Raji (cell line): ENCODE data around the gene PKHD1.

ENCODE experiments used
- POLR2A ChIP-seq: IDR thresholded peaks from 2 replicates; pipeline ENCODE4 v1.6.1; 2011; ENCODE audit warnings: low read depth, low read length, control low read depth; ENCODE audit not compliant: insufficient read depth

Gene PKHD1

DNA sequence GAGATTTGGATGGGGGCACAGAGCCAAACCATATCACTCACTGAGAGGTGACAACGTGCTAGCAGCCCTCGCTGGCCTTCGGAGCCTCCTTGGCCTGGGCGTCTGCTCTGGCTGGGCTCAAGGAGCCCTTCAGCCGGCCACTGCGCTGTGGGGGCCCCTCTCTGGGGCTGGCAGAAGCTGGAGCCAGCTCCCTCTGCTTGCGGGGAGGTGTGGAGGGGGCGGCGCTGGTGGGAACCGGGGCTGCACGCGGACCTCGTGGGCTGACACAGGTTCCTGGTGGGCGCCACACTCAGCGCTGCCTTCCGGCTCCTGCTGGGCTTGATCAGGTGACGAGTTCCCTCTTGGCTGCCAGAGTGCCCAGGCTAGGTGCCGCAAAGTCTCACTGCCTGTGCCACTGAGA, 489.2 kb downstream of the PKHD1 start:
- no peak for TF ChIP-seq POLR2A

GRCh38 chr6:51594981-51595380, 492.4 kb downstream of the PKHD1 start:
- TF ChIP-seq POLR2A: no peak

- TF ChIP-seq POLR2A: no peak
These were observed 502.1 kb downstream of the PKHD1 start for GRCh38 chr6:51585264-51585663.

DNA sequence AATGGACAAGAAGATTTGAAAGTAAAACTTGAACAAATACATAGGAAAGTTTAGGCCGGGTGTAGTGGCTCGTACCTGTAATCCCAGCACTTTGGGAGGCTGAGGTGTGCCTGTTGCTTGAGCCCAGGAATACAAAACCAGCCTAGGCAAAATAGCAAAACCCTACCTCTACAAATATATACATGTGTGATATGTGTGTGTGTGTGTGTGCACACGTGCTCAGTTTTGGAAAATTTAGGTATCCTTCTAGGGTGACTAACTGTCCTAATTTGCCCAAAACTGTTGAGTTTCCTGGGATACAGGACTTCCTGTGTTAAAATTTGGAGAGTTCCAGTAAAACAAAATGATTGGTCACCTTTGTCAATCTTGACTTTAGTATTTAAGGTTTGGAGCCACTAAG, 503.2 kb downstream of the PKHD1 start:
- no peak for TF ChIP-seq POLR2A

- TF ChIP-seq POLR2A: no peak
These were observed 508.4 kb downstream of the PKHD1 start for GRCh38 chr6:51578994-51579393.

DNA sequence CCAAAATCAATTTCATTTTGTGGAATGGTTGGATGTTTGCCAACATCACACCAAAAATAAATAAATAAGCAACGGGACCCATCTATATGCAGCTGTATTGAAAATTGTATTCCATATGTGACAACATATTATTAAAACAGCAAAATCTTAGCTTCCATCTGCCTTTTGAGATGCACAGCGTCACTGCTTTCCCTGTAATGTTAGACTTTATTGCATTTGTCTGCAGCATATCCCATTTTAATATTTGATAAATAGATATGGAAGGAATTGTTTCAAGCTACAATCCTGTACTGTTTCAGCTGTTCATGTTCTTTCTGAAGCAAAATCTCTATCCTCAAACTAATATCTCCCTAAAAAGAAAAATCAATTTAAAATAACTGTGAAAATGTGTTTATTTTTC, 509.1 kb downstream of the PKHD1 start:
- TF ChIP-seq POLR2A: no peak

DNA sequence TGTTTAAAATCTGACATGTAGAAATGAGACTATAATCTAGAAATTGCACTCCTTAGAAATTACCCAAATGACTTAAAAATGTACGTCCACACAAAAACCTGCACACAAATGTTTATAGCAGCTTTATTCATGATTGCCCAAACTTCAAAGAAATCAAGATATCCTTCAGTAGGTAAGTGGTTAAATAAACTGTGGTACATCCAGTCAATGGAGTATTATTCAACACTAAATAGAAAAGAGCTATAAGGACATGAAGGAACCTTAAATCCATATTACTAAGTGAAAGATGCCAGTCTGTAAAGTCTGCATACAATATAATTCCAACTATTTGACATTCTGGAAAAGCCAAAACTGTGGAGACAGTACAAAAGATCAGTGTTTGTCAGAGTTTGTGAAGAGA, 513.4 kb downstream of the PKHD1 start:
- no peak for TF ChIP-seq POLR2A

DNA sequence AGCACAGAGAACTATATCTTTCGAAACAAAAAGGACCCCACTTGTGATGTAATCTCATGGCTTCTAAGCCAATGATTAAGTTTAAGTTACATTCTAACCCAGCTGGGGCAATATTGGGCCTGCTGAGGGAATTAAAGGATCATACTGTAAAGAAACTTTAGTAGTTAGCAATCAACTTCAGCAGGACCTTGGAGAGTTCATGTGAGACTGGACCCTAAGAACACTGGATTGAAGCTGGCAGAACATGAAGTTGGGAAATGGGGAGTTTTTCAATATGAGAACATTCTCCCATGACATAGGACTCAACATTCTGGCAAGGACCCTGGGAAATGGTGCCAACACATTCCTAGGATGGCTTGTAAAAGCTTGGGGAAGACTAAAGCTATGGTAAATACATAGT, 516.2 kb downstream of the PKHD1 start:
- TF ChIP-seq POLR2A: no peak

DNA sequence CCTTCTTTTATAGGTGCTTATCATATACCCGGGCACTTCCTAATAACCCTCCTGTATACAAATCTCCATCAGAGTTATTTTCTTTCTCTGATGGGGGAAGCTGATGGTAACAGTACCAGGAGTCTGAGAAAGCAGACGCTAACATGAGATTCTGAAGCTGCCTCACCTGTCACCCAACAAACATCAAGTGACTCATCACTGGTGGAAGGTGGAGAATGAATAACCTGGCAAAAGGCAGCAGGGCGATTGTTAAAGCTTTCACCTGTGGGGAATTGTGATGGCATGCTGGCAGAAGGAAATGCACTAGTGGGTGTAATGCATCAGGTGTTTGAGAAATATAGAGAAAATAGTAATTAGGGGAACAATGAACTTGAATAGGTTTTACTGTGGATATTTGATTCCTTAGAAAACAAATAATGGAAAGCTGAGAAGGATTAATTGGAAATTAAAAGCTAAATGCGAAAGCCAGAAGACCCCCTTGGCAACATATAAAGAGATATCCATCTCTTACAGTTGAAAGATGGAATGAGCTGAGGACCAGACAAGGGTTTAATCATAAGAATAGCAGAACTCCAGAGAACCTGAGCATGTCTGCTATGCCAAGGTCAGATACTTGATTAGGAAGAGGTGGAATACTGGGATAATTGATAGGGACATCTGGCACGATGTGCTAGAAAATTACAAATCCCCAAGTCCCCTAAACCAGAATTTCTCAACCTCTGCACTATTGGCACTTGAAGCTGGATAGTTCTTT, 517.1 kb downstream of the PKHD1 start:
- TF ChIP-seq POLR2A: no peak

DNA sequence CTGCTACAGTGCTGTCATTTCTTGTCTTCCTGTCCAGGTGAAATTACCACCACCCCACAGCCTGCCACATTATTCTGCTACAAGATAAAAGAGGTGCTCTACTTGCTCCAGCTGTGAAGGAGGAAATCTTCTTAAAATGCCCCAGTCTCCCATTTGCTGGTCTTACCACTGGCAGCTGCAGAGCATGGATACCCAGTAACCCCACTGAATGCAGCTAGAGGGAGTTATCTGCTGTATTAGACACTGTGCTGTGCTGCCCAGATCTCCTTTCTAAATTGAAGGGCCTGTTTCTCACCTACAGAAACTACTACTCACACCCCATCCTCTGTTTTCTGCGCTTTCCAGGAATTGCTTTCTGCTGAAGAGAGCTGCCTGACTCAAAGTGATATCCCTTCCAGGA, 517.8 kb downstream of the PKHD1 start:
- TF ChIP-seq POLR2A: no peak

- TF ChIP-seq POLR2A: no peak
These were observed 518.6 kb downstream of the PKHD1 start for GRCh38 chr6:51568771-51569170.

- no peak for TF ChIP-seq POLR2A
These were observed 521.9 kb downstream of the PKHD1 start for GRCh38 chr6:51565472-51565871.
